ENCODE data around the gene BPIFA2. TPM values are rescaled to one million over a fixed set of nuclear protein-coding genes. Genes with fewer than 3 reads are reported as not detected.

Gene BPIFA2
- polyA plus RNA-seq, 2 of the 4 experiments (the other 2 are of a cell fraction): 0.16 TPM; not detected in 1

GRCh38 chr20:33164763-33165095 lies 3.2 kb upstream of the BPIFA2 start (continued):
- TF ChIP-seq, protein P1, sequence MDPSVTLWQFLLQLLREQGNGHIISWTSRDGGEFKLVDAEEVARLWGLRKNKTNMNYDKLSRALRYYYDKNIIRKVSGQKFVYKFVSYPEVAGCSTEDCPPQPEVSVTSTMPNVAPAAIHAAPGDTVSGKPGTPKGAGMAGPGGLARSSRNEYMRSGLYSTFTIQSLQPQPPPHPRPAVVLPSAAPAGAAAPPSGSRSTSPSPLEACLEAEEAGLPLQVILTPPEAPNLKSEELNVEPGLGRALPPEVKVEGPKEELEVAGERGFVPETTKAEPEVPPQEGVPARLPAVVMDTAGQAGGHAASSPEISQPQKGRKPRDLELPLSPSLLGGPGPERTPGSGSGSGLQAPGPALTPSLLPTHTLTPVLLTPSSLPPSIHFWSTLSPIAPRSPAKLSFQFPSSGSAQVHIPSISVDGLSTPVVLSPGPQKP (IDR thresholded peaks at IDR 0.05; ENCODE audit: low read depth, low read length): no peak
- TF ChIP-seq MAFK (IDR thresholded peaks at IDR 0.05; ENCODE audit: partially characterized antibody) (no peak), FOSL2 (IDR thresholded peaks at IDR 0.05) (no peak), FOSL2 (CRISPR knock-in tag; IDR thresholded peaks at IDR 0.05) (no peak), MAX (IDR thresholded peaks at IDR 0.05) (no peak), HOXB5 (CRISPR knock-in tag; IDR thresholded peaks at IDR 0.05) (no peak)

GRCh38 chr20:33165416-33166055 lies 2.4 kb upstream of the BPIFA2 start:
- peak overlapping the region; percentile 22; the same call in 1 of the 3 replicates for H3K4me2 ChIP-seq
- 46% methylated on average over 8 of the region's 8 CpGs for WGBS (ENCODE audit: missing lambda C conversion rate)
- no peak for FAIRE-seq
- H3K4me3 ChIP-seq: no peak overlapping the region
- CTCF ChIA-PET: no interaction called here
- H3K27ac ChIP-seq: no peak overlapping the region
- H3K4me1 ChIP-seq: no peaks in the 10 kb centered on the region
- no peak for TF ChIP-seq GATA3 (IDR thresholded peaks at IDR 0.05; ENCODE audit: borderline replicate concordance)
- no peak for TF ChIP-seq CTCF (IDR thresholded peaks at IDR 0.05)
- TF ChIP-seq JUN (IDR thresholded peaks at IDR 0.05): no peak
- no peak for TF ChIP-seq HOXB13 (CRISPR knock-in tag; IDR thresholded peaks at IDR 0.05; ENCODE audit: low read depth)
- TF ChIP-seq EP300 (IDR thresholded peaks at IDR 0.05): no peak
- TF ChIP-seq RARB (CRISPR knock-in tag; IDR thresholded peaks at IDR 0.05): no peak
- TF ChIP-seq POLR2AphosphoS2 (conservative IDR thresholded peaks at IDR 0.05; ENCODE audit: low read length): no peak
- no peak for TF ChIP-seq TFCP2L1 (CRISPR knock-in tag; IDR thresholded peaks at IDR 0.05)
- no peak for TF ChIP-seq NPAS2 (CRISPR knock-in tag; IDR thresholded peaks at IDR 0.05; ENCODE audit: borderline replicate concordance)
- TF ChIP-seq SMC3 (IDR thresholded peaks at IDR 0.05): no peak
- TF ChIP-seq HMGXB4 (CRISPR knock-in tag; IDR thresholded peaks at IDR 0.05; ENCODE audit: borderline replicate concordance): no peak
- no peak for TF ChIP-seq SREBF2 (IDR thresholded peaks at IDR 0.05)
- TF ChIP-seq CHD4 (IDR thresholded peaks at IDR 0.05; ENCODE audit: borderline replicate concordance): no peak
- no peak for TF ChIP-seq BCL3 (IDR thresholded peaks at IDR 0.05)
- no peak for TF ChIP-seq HOXA7 (CRISPR knock-in tag; IDR thresholded peaks at IDR 0.05)
- TF ChIP-seq, protein P2, sequence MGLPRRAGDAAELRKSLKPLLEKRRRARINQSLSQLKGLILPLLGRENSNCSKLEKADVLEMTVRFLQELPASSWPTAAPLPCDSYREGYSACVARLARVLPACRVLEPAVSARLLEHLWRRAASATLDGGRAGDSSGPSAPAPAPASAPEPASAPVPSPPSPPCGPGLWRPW (IDR thresholded peaks at IDR 0.05): no peak
- no peak for TF ChIP-seq ESRRA (IDR thresholded peaks at IDR 0.05; ENCODE audit: borderline replicate concordance, low read length)
- no peak for TF ChIP-seq ZFP36 (IDR thresholded peaks at IDR 0.05; ENCODE audit: borderline replicate concordance, partially characterized antibody)
- TF ChIP-seq ZNF302 (CRISPR knock-in tag; IDR thresholded peaks at IDR 0.05): no peak
- TF ChIP-seq MAX (IDR thresholded peaks at IDR 0.05): no peak
- POLR2A ChIA-PET: no interaction called here
- no peak for DNase-seq (ENCODE audit: low read depth in 1 of 2, low spot score in 1 of 2)
- ATAC-seq: 0 out of 6 replicates have a peak, but pooled peaks of 1 of the 2 experiments have one; percentile 31
- peaks cover 14% of the 10 kb centered on the region for H3K9me3 ChIP-seq

All from A549 (cell line).